Measurements from ENCODE around the gene DMC1.
"Not testable (repeated sequence)": the region's sequence is repeated elsewhere in the genome, so short reads cannot be mapped to it uniquely, and the experiment has no call there.

The DMC1 gene, protein sequence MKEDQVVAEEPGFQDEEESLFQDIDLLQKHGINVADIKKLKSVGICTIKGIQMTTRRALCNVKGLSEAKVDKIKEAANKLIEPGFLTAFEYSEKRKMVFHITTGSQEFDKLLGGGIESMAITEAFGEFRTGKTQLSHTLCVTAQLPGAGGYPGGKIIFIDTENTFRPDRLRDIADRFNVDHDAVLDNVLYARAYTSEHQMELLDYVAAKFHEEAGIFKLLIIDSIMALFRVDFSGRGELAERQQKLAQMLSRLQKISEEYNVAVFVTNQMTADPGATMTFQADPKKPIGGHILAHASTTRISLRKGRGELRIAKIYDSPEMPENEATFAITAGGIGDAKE

DNA sequence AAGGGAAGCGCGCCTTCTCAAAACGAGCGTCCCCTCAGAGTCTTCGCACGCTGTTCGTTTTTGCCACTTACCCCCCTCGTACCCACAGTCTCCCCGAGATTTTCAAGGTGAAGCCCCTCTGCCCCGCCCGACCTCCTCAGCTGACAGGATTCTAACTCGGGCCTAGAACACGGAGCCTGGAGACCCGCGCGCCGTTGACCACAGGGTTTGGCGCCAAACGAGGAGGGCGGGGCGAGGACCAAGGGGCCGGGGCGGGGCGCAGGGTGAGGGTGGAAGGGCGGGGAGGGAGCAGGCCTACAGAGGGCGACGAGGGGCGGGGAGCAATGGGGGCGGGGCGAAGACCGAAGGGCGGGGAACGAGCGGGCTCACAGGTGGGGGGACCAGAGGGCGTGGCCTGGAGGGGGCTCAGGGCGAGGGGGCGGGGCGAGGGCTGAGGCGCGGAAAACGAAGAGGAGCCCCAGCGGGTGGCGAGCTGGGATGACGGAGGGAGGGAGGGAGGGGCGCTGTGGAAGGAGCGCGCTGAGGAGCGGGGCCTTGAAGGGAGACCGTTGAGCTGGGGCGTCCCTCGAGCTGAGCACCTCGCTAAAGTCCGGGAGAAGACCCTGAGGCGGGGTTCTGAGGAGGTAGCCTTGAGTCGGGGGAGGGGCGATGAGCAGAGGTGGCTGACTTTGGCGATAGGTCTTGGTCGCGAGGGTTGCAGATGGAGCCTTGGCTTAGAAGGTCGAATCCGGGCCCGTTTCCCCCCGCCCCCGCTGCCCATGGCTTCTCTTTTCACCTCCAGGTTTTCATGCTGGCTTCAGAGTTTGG, at the start of gene DMC1:
Gene DMC1, minus strand, starts transcription at position 212 of the 807 bp plus-strand sequence. CDS start 1,927 bp downstream, outside the sequence.
- peak within 1 kb of the TSS; percentile 63 for H3K4me3 ChIP-seq (ENCODE audit: low read depth, low read length)

DNA sequence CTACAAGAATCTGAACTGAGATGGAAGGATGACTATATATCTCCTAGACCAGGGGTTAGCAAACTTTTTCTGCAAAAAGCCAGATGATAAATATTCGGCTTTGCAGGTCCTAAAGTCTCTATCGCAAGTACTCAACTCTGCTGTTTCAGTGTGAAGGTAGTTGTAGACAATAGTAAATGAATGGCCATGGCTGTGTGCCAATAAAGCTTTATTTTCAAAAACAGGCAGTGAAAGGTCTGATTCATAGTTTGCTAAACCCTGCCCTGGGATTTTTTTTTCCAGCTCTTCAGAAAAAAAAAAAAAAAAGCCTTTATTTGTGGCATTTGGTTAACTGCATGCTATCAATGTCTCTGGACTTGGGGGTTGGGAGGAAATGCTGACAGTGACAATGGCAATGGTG, 48.7 kb upstream of the DMC1 start:
- no peak overlapping the region for H3K4me3 ChIP-seq (ENCODE audit: low read depth, low read length)

DNA sequence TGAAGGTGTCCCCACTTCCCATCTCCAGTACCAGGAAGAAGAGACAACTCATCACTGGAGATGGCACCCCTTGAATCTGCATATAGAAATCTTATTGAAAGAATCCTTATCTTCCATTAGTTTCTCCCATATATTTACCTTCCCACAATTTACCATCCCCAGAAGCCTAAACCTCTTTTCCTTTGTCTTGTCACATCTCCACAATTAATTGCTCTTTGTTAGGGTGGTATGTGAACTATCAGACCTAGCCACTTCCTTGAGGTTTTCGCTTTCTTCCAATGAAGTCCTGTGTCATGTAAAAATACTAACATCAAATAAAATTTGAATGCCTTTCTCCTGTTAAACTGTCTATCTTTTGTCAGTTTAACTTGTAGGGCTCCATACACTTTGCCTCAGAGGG, 48.3 kb upstream of the DMC1 start:
- no peak overlapping the region for H3K4me3 ChIP-seq (ENCODE audit: low read depth, low read length)

DNA sequence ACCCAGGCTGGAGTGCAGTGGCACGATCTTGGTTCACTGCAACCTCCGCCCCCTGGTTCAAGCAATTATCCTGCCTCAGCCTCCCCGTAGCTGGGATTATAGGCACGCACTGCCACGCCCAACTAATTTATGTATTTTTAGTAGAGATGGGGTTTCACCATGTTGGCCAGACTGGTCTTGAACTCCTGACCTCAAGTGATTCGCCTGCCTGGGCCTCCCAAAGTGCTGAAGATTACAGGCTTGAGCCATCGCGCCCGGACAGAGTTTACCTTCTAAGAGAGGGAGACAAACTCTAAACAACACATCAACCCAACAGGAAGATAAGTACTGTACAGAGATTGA, 45.1 kb upstream of the DMC1 start:
- not testable (repeated sequence) for H3K4me3 ChIP-seq (ENCODE audit: low read depth, low read length)

DNA sequence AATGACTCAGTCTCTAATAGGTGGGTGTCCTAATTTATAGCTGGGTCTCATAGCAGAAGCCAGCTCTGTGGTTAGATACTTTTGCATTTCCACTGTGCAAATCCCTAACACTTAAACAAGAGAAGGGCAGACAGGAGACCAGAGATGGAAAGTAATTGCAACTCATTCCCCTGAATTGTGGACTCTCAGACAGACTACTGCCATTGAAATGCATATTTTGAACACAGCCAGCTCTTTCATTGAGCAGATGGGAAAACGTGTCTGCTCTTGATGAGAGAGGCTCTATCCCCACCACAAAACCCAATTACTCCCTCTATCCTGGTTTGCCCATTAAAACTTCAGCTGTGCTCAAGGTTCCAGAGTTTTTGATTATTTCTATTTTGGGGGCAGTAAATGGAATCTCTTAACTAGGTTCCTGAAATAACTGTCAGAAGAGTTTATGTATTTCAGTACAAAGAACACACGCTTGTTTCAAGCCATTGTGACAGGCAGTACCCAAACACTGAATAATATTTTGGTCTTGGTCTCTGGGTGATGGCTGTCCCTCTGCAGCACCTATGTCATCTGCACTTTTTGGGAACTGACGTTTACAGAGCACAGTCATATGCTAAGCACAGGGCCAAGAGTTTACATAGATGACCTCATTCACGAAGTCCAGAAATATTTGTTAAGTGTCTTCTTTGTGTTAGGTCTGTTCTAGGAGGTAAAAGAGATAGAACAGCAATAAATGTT, 44.5 kb upstream of the DMC1 start:
- no peak overlapping the region for H3K4me3 ChIP-seq (ENCODE audit: low read depth, low read length)

DNA sequence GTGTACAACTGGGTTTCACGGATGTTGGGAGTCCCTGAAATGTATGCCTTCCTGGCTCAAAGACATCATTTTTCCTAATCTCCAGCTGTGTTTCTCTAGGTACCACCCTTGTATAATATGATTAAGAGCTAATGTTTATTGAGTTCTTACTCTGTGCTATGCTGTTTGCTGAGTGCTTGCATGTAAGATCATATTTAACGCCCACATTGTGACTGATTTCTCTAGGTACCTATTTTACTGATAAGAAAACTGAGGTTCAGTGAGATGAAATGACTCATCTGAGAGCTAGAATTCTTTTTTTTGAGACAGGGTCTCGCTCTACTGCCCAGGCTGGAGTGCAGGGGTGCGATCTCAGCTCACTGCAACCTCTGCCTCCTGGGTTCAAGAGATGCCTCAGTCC, 43.6 kb upstream of the DMC1 start:
- no peak overlapping the region for H3K4me3 ChIP-seq (ENCODE audit: low read depth, low read length)

DNA sequence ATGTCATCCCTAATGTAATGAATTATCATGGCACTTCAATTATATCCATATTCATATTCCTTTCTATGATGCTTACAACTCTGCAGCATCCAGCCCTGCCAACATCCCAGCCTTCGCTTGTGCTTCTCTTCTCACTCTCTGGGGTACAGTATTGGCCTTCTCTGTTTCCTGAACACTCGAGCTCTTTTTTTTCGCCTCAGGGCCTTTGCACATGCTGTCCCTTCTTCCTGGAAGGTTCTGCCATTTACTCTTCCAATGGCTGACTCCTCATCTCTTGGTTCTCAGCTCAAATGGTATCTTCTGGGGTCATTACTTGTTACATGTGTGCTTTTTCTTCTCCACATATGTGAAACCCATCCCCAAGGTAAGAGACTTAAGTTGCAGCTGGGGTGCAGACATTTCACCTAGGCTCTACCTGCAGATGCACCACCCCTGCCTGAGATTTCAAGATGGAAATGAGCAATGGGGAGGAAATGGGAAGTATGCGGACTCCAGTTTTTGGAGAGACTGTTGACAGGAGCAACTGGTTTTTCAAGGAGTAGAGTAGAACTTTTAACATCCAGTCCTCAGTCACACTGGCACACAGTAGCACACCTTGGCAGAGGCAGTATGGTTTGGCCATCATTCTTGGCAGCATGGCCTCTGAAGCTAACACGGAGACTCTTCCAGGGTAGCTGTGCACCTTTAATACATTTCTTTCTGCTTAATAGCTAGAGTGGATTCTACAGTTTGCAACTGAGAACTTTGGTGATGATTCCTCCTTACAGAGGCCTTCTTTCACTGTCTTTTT, 42.4 kb upstream of the DMC1 start:
- H3K4me3 ChIP-seq (ENCODE audit: low read depth, low read length): no peak overlapping the region

DNA sequence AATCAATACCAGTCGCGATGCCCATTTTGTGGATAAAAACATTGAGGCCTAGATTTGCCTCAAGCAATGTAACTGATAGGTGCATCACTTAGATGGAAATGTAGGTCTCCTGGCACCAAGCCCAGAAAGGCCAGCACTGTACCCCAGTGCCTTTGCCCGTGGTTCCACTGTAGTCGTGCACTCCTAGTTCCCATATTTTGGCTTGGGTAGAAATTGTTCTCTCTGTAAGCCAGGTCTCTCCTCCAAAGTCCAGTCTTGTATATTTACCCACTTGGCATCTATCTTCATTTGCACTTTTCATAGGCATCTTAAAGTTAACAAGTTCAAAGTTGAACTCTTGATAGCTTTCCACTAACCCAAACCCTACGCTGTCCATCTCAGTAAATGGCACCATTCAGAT, 41.6 kb upstream of the DMC1 start:
- no peak overlapping the region for H3K4me3 ChIP-seq (ENCODE audit: low read depth, low read length)

DNA sequence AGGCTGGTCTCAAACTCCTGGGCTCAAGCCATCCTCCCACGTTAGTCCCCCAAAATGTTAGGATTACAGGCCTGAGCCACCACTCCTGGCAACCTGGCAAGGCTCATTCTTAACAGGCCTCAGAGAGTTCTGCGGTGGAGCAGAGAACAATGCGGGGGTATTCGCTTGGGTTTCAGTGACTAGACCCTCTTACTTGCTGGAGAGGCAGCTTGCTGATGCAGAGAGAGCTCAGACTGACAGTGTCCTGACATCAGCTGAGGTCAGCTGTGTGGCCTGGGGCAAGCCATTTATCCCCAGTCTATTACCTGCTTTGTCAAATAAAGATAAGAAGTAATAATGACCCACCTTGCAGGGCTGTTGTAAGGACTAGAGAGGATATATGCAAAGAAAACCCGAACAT, 40.3 kb upstream of the DMC1 start:
- H3K4me3 ChIP-seq (ENCODE audit: low read depth, low read length): no peak overlapping the region

DNA sequence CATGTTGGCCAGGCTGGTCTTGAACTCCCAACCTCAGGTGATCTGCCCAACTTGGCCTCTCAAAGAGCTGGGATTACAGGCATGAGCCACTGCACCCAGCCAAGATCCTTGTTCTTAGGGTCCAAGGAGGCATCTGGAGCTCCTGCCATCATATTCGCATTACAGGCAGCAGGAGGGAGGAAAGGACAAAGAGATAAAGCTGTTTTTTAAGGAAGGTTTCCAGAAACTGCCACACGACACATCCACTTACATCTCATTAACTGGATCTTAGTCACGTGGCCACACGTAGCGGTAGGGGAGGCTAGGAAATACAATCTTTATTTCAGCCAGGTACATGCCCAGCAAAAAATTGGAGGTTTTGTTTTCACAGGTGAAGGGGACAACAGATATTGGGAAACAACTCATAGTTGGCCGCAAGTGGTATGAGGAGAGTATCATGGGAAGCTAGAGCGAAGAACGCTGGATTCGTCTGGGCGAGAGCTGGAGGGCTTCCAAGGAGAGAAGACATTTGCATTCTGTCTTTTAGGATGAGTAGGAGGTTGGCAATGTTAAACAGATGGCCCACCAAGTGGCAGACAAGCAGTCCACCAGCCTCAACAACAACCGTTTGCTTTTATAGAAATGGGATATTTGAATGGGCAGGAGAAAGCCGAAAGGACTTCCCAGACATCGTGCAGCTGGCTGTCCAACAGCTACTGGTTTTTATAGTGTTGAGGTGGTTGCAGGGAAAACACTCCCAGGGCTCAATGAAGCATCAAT, 39.2 kb upstream of the DMC1 start:
- H3K4me3 ChIP-seq (ENCODE audit: low read depth, low read length): no peak overlapping the region

DNA sequence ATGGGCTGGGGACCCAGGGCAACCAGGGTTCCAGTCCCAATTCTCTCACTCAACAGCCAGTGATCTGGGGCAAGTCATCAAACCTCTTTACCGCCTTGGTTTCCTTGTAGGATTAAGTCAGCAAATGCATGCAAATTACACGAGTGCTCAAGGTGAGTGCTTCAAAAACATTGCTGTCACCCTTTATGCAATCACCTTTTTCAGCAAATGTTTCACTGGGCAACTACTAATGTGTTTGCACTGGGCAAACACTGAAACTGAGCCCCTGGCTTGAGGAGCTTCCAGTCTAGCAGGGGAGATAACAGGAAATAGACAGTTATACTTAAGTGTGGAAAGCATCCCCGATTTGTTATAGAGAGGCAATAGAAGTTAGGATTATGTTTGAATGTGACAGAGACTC, 37.7 kb upstream of the DMC1 start:
- H3K4me3 ChIP-seq (ENCODE audit: low read depth, low read length): no peak overlapping the region

DNA sequence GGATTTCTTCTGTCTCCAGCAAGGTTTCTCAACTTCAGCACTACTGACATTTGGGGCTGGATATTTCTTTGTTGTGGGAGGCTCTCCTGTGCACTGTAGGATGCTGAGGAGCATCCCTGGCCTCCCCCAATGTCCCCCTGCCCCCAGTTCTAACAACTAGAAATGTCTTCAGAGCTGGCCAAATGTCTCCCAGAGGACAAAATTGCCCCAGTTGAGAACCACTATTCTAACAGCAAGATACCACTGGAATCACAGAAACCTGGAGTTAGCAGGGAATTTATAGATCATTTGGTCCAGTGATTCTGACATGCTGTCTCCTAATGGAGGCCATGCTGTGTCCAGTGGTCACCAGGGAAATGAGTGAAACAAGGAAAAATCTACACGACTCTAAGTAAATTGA, 32.2 kb upstream of the DMC1 start:
- H3K4me3 ChIP-seq (ENCODE audit: low read depth, low read length): no peak overlapping the region

DNA sequence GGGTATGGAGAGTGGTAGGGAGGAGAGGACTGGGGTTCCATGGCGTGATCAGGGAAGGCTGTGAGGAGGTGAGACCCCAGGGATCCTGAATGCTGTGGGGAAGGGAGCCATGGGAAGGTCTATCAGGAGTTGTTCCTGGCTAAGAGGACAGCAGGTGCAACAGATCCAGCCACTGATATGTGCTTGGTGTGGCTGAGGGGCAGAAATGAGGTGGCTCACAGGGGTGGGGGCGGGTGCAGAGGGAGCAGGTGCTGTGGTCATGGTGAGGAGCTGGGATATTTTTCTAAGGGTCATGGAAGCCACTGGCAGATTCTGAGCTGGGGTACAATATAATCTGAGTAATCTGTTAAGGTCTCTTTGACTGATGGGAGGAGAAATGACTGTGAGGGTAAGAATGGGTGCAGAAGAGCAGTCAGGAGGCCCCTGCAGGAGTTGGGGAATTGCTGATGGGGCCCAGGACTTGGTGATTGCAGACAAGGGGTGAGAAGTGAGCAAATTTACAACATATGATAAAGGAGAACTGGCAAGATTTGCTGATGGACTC, 31.3 kb upstream of the DMC1 start:
- no peak overlapping the region for H3K4me3 ChIP-seq (ENCODE audit: low read depth, low read length)

DNA sequence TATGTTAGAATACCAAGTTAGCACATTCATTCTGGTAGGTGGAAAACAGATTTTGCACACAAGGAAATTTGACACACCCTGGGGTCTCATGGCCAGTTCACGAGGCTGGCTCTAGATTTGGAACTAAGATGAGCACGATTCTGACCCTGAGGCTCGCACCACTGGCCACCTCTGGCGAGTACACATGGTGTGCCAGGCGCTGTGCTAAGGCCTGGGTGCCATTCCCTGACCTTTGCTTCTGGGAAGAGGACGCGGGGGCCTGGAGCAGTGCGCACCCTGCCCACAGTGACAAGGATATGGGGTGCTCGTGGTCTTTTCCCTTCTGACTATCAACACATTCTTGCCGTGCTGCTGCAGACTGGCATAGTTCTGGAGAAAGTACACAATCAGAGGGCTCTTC, 29.5 kb upstream of the DMC1 start:
- no peak overlapping the region for H3K4me3 ChIP-seq (ENCODE audit: low read depth, low read length)

DNA sequence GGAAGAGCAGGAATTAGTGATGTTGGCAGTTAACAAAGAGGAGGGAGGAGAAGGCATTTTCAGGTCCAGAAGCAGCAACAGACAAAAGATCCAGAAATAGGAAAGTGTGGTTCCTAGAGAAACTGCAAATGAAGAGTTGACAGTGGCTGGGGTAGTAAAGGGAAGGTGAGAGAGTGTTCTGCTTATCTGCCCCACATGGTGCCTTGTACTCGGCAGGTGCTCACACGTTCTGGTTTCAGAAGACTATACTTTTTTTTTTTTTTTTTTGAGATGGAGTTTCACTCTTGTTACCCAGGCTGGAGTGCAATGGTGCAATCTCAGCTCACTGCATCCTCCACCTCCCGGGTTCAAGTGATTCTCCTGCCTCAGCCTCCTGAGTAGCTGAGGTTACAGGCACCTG, 12.9 kb upstream of the DMC1 start:
- not testable (repeated sequence) for H3K4me3 ChIP-seq (ENCODE audit: low read depth, low read length)

DNA sequence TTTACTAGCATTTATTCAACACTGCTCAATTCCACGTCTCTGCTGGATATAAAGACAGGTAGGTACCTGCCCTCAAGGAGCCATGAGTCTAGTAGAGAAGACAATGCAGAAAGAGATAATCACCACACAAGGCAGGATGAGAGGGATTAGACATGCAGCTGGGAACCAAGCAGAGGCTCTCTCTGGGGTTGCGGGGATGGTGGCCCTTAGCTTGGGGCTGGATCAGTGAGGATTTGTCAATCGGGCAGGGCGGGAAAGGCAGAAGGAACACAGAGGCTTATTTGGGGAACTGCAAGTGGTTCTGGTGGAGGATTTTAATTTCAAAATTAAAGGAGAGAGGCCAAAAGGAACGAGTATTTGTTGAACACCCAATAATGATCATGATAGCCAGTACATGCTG, 8.5 kb upstream of the DMC1 start:
- no peak overlapping the region for H3K4me3 ChIP-seq (ENCODE audit: low read depth, low read length)

DNA sequence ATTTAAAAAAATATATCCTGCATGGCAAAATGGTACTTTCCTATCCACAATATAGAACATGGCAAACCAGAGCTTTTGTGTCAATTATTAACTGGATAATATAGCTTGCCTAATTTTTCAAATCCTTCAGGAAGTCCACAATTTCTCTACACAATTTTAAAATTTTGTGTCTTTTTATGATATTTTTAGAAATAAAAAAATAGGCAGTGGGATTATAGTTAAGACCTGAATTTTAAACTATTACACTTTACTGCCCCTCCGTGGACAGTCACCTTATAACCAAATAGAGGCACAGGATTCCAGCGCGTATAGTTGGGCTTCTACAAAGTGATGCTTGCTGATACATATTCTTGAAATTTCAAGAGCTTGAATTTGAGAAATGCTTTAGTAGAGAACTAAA, 2.1 kb upstream of the DMC1 start:
- H3K4me3 ChIP-seq (ENCODE audit: low read depth, low read length): no peak overlapping the region

DNA sequence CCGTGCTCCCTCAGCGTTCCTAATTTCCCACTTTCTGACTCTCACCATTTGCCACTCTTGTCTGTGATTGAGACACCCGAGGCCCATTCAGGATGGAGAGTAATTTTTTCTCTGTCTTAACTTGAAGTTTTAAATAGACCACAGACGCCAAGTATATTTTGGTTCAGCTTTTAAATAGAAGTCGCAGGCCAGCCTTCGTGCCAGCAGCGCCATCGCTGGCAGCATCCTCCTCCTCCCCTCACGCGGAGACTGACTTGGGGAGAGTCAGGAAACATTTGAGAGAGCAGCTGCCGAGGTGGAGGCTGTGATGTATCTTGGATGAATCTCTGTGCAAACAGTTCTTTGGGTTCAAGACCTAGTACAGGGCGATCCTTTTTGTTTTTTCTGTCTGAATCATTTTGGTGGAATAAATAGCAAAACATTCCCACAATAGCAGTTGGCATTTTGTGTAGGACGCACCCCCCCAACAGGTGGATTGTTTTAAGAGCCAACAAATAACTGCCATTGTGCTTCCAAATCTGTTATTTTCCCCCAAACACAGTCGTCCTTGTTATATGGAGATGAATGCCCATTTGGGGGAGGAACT, 889 bp upstream of the DMC1 start:
- H3K4me3 ChIP-seq (ENCODE audit: low read depth, low read length): peak overlapping the region; percentile 61

DNA sequence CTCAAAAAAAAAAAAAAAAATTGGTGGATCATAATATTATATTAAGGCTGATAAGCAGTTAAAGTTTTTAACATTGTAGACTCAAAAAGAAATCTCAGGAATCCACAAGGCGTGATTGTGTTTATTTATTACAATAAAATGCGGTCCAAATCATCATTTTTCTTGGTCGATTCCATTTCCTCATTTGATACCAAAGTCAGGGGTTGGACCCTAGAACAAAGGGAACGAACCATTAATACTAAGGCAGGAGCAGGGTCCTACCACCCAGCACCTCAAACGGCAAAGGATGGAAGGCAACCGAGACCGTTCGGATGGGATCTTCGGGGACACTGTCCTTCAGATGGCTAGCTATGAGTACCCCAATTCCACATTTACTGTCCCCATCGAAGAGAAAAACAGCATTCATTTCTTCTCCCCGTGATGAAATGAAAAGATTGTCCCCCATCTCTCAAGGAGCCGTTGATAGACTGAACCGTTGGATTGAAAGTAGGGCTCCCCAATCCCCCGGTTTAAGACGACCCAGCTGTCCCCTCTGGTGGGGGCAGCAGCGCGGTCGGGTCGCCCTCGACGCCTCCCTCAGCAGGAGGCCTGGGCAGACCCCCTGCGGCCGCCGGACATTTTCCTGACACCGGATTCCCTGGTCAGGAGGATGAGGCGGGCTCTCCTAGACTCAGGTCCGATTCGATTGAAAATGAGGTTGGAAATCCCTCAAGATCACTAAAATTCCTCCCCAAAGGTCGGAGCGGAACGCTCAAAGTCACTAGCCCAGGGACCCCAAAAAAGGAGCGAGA, 607 bp downstream of the DMC1 start:
- peak overlapping the region; percentile 63 for H3K4me3 ChIP-seq (ENCODE audit: low read depth, low read length)
